ENCODE results near the gene LGI4. TPM values are rescaled to one million over a fixed set of nuclear protein-coding genes. Genes with fewer than 3 reads are reported as not detected.

Gene LGI4
- total RNA-seq, 1 donor from 2014 or later = 6.7 TPM

- no peak for DNase-seq
Observed at GRCh38 chr19:35075202-35076025, 59.4 kb downstream of the LGI4 start.

More at GRCh38 chr19:35075202-35076025, 59.4 kb downstream of the LGI4 start:
- H3K27me3 ChIP-seq = peaks cover 4% of the 10 kb centered on the region
- H3K9me3 ChIP-seq = no peaks in the 10 kb centered on the region
- H3K4me1 ChIP-seq = no peaks in the 10 kb centered on the region
- intact Hi-C loops (cut with DNase I) = no loop called here
- H3K27ac ChIP-seq = no peak overlapping the region
- TF ChIP-seq CTCF (IDR thresholded peaks at IDR 0.05) = no peak
- H3K4me3 ChIP-seq = no peak overlapping the region
- H3K36me3 ChIP-seq = no peaks in the 10 kb centered on the region
- no peak for ATAC-seq

Other genes with a start within 250 kb of the LGI4 start
- gene ZNF30, start 208.2 kb downstream of the LGI4 start, total RNA-seq = 4.8 TPM
- gene ZNF792, start 170.8 kb downstream of the LGI4 start, total RNA-seq = 11.5 TPM
- gene GRAMD1A, start 134.7 kb downstream of the LGI4 start, total RNA-seq = 107 TPM
- 8.7 TPM for gene SCN1B, start 104.6 kb downstream of the LGI4 start, total RNA-seq
- gene HPN, start 93.3 kb downstream of the LGI4 start, total RNA-seq = 36.4 TPM
- gene FXYD3, start 19.2 kb downstream of the LGI4 start, total RNA-seq = 145 TPM
- gene FXYD1, start 3.8 kb upstream of the LGI4 start, total RNA-seq = 67.6 TPM
- 0.61 TPM for gene FXYD7, start 8.2 kb upstream of the LGI4 start, total RNA-seq
- 124 TPM for gene FXYD5, start 19.7 kb upstream of the LGI4 start, total RNA-seq
- gene FAM187B, start 93.7 kb upstream of the LGI4 start, total RNA-seq = not detected
- 79.1 TPM for gene LSR, start 113.9 kb upstream of the LGI4 start, total RNA-seq
- 152 TPM for gene USF2, start 133.9 kb upstream of the LGI4 start, total RNA-seq
- 1.5 TPM for gene HAMP, start 147.5 kb upstream of the LGI4 start, total RNA-seq
- not detected for gene MAG, start 157.1 kb upstream of the LGI4 start, total RNA-seq
- 15.8 TPM for gene CD22, start 194.1 kb upstream of the LGI4 start, total RNA-seq
- gene FFAR1, start 212.8 kb upstream of the LGI4 start, total RNA-seq = not detected
- gene FFAR3, start 223.4 kb upstream of the LGI4 start, total RNA-seq = not detected
- gene GPR42, start 236.0 kb upstream of the LGI4 start, total RNA-seq = not detected

Measured in upper lobe of right lung (tissue), 1 donor.